Measurements from ENCODE around the gene TRIM38.
A peak's percentile ranks its signal among the peaks of the same experiment; 100 is the strongest.
"Not testable (repeated sequence)": the region's sequence is repeated elsewhere in the genome, so short reads cannot be mapped to it uniquely, and the experiment has no call there.

TRIM38 gene

GRCh38 chr6:26009817-26010216 is 47.2 kb downstream of the TRIM38 start:
- no peak for DNase-seq

DNA sequence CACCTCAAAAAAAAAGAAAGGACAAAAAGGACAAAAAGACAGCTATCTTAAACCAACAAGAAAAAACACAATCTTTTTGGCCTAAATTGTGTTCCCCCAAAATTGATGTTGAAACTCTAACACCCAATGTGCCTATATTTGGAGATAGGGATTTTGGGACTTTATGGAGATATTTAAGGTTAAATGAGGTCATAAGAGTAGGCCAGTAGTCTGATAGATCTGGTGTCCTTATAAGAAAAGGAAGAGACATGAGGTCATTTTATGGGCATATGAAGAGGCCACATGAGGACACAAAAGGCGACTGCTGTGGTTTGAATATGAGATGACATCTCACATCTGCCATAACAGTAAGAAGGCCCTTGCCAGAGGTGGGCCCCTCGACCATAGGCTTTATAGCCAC is 49.5 kb downstream of the TRIM38 start:
- no peak for DNase-seq

DNA sequence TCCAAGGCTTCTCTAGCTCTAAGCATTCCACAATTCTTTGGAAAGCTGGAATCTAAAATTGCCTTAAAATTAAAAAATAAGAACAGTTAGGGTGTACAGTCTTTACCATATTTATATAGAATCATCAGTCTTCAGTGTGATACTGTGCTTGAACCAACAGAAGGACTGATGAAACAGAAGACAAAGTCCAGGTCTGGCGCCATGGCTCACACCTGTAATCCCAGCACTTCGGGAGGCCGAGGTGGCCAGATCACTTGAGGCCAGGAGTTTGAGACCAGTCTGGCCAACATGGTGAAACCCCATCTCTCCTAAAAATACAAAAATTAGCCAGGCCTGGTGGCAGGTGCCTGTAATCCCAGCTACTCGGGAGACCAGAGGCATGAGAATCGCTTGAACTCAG is 51.8 kb downstream of the TRIM38 start:
- DNase-seq = not testable (repeated sequence)

- no peak for DNase-seq
Measured at GRCh38 chr6:26016245-26016962, 53.8 kb downstream of the TRIM38 start.

DNA sequence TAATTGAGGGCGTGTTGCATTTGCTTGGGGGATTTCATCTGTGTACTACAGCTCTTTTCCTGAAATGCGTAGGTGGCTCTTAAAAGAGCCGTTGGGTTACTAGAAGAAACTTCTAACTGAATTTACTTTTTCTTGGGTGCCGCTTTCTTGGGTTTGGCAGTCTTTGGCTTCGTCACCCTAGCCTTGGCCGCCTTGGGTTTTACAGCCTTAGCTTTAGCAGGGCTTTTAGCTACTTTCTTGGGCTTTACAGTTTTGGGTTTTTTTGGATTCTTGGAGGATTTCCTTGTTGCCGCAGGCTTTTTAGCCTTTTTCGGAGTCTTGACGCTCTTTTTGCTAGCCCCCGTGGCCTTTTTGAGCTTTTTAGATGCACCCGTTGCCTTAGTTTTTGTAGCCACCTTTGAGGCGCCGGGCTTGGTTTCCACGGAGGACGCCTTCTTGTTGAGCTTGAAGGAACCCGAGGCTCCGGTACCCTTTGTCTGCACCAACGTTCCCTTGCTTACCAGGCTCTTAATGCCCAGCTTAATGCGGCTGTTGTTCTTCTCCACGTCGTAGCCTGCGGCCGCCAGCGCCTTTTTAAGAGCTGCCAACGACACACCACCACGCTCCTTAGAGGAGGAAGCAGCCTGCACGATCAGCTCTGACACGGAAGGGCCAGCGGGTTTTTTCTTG is 54.5 kb downstream of the TRIM38 start:
- no peak for DNase-seq

DNA sequence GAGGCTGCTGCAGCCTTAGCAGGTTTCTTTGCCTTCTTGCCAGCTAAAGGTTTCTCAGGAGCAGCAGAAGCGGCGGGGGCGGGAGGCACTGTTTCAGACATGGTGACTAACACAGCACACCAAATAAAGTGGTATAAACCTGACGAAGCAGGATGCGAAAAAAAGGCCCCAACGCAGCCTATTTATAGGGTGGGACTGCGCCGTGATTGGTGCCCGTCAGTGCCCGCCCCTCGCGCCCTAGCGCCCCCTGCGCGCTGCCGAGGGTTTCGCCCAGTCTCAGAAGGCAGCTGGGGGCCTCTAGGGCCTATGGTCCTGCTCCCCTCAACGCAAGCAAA is 55.0 kb downstream of the TRIM38 start:
- peak; percentile 33 to 60 (median 39) for DNase-seq

- no peak for DNase-seq
Measured at GRCh38 chr6:26019261-26019830, 56.7 kb downstream of the TRIM38 start.

- DNase-seq = no peak
Measured at GRCh38 chr6:26019967-26020328, 57.3 kb downstream of the TRIM38 start.

GRCh38 chr6:26020329-26021000 is 57.9 kb downstream of the TRIM38 start:
- peak; percentile 17 to 63 (median 52) for DNase-seq

DNA sequence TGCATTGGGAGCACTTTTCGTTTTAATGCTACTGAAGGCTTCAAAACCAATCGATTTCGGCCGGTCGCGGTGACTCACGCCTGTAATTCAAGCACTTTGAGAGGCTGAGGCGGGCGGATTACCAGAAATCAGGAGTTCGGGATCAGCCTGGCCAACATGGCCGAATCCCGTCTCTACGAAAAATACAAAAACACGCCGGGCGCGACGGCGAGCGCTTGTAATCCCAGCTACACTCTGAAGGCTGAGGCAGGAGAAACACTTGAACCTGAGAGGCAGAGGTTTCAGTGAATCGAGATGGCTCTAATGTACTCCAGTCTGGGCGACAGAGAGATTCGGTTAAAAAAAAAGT is 58.4 kb downstream of the TRIM38 start:
- DNase-seq = peak in 2 of 4 experiments; percentile 22 to 27

DNA sequence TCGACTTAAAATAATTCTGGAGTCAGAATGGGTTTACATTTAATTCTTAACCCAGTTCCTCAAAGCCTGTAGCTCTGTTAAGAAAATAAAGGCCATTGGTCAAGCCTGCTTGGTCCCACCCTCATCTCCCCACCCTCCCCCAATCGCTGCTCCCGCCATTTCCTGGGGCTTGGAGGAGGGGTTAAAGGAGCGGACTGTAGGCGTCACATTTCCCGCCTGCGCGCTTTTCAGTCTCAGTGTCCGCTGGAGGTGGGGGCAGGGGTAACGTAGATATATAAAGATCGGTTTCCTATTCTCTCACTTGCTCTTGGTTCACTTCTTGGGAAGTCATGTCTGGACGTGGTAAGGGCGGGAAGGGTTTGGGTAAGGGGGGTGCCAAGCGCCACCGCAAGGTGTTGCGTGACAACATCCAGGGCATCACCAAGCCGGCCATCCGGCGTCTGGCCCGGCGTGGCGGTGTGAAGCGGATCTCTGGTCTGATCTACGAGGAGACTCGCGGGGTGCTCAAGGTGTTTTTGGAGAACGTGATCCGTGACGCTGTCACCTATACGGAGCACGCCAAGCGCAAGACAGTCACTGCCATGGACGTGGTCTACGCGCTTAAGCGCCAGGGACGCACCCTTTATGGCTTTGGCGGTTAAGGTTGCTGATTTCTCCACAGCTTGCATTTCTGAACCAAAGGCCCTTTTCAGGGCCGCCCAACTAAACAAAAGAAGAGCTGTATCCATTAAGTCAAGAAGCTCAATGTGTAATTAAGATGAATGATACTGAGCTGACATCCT is 58.9 kb downstream of the TRIM38 start:
- DNase-seq = peak; percentile 57 to 72 (median 66)

DNA sequence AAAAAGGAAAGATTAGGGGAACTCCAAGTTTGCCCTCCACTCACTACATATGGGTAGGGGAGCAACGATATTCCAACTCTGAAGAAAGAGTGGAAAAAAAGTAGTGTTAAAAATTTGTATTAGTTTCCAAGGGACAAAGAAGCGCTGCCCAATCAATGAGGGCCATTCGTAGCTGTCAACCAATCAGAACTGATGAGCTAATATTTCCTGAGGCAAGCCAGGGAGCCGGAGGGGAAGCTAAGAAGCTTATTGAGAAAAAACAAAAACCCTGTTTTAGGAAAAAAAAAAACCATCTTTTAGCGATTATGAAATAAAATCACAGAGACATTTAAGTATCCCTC is 59.5 kb downstream of the TRIM38 start:
- DNase-seq = no peak

DNA sequence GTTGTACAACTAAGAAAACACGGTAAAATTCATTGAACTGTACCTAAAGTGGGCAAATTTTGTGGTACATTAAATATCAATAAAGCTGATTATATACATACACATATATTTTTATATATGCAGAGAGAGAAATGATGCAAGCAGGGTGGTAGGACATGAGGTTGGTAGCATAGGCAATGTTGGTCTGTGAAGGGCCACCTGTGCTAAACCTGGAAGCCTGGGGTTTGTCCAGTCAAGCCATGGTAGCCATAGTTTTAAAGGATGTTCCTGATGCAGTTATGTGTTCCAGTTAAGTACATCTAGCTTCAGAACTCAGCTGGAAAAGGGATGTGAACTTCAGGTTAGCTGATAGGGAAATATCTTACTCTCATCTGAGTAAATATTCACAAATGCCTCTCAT is 60.1 kb downstream of the TRIM38 start:
- no peak for DNase-seq

DNA sequence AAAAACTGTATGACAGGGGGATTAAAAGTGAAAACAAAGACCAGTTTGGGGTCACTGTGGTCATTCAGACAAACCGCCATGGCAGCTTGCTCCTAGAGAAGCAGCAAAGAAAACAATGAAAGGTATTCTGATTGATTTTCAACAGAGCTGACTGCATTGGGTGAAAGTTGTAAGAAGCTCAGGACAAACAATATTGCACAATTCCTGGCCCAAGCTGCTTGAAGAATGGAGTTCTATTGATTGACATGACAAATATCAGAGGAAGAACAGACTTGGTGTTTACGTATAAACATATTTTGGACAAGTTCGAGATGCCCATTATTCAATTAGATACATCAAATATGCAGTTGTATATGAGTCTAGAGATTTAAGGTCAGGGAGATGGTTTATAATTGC is 62.0 kb downstream of the TRIM38 start:
- no peak for DNase-seq

- no peak for DNase-seq
Measured at GRCh38 chr6:26025047-26025893, 62.7 kb downstream of the TRIM38 start.

DNA sequence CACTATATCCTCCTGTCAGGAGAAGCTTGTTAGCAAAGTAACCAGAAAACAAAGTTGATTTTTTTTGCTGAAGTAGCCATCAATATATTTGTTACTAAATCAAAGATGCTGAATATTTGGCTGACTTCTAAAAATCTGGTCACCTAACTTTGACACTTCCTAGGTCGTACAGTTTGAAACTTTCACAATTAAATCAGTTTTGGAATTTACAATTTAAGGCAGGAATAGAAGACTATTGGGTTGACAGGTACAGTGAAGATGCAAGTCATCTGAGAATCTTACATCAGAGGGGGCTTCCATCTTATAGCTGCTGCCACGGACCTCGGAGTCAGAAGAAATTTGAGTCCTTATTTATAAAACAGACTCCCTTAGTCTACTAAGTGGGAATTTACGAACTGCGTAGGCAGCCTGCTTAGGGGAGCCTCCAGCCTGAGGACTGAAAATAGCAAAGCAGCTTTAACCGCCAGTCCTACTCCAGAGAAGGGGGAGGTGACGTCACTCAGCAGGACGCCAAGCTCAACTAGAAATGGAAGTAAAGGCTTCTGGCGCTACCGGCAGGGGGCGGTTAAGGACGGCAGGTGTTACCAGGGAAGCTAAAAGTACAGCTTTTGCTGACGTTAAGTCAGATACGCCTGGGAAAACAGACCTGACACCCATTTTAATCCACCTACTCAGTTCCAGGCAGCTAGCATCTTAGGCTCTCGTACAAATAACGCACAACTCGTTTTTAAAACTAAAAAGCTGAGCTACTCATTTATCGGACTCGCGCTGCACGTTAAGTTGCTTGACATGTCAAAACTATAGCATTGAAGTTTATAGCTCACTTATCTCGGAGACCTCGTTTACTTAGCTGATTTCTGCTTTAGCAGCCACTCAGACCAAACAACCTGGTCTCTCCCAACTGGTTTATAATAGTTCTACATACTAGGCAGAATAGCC is 63.6 kb downstream of the TRIM38 start:
- DNase-seq = peak; percentile 28 to 78 (median 69)

DNA sequence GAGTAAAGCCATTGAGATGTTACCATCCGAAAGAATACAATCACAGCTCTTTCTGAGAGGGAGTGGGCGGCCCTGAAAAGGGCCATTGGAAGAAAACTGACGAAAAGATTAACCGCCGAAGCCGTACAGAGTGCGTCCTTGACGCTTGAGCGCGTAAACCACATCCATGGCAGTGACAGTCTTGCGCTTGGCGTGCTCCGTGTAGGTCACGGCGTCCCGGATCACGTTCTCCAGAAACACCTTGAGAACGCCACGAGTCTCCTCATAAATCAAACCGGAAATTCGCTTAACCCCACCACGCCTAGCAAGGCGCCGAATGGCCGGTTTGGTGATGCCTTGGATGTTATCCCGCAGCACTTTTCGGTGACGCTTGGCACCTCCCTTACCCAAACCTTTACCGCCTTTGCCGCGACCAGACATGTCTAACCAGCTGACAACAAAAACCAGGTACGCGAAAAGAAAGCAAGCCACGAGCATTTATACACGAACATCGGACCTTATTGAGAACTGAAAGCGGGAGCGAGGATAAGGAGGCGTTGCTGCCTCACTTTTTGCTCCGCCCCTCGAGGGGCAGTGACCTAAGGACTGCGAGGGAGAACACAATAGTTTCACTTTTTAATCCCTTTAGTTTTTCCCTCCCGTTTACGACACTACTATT is 64.4 kb downstream of the TRIM38 start:
- DNase-seq = peak; percentile 65 to 76 (median 66)

DNA sequence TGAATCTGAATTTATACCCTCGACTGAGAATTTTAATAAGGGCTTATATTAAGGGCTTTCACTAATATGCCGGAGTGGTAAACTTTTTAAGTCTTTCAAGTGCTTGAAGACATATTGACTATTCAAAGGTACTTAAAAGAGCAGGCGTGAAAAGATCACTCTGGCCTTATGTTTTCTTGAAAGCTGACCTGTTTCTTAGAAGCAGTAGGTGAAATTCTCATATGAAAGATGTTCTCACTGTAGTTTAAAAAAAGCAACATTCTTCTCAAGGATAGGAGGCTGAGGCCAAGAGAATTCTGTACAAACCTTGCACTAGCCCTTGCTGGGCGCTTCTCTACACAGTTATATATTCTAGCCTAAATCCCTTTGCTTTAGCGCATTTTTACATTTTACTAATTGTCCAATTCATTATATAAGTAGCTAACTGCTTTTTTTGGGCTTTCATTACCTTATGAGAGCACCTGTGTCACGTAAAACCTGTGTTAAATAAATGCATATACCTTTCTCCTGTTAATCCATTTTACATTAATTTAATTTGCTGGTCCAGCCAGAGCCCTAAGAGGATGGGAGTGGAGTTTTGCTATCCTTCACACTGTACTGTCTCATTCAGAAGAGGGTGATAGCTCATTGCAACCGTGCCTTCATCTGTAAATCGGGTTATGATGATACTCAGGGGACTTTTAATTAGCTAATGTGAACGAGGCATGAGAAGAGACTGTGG is 65.0 kb downstream of the TRIM38 start:
- no peak for DNase-seq

DNA sequence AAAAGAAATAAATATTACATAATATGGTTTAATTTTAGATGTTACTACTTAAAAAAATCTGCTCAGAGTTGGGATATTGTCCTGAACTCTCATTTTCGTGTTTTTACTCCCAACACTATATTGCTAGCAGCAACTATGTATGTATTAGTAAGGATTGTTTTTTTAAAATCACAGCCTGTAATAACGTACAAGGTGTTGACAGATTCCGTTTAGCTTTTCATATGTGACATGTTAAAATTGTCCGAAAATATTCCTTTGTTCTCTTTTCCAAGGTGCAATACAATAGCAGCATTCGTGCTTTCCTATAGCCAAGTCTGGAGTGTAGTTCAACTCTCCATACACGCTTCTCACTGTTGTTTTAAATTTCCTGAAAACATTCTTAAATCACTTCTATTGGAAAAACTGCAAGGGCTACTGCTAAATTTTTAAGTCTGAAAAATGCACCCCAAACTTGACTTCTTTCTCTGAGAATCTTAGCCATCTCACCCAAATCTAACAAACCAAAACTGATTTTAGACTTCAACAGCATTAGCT is 65.7 kb downstream of the TRIM38 start:
- DNase-seq = no peak

Data from activated CD4-positive, CD25-positive, alpha-beta regulatory T cell (primary cell).